Lower leg skin (tissue), 3 donors: ENCODE measurements around the gene IQCH.

ENCODE experiments used
- POLR2A ChIP-seq, 2 donors: fragments of 450-650 bp; IDR thresholded peaks; one replicate each; pipeline ENCODE4 v1.6.1; 2016 to 2017; ENCODE audit warnings: antibody characterized with exemption in 2 of 2, mild to moderate bottlenecking in 1 of 2, moderate library complexity in 1 of 2
- TF ChIP-seq, protein P1 (sequence below), 3 donors: fragments of 450-650 bp; IDR thresholded peaks; one replicate each; pipeline ENCODE4 v1.5.1; 2016; ENCODE audit warnings: antibody characterized with exemption in 3 of 3, mild to moderate bottlenecking in 3 of 3, moderate library complexity in 2 of 3

DNA sequence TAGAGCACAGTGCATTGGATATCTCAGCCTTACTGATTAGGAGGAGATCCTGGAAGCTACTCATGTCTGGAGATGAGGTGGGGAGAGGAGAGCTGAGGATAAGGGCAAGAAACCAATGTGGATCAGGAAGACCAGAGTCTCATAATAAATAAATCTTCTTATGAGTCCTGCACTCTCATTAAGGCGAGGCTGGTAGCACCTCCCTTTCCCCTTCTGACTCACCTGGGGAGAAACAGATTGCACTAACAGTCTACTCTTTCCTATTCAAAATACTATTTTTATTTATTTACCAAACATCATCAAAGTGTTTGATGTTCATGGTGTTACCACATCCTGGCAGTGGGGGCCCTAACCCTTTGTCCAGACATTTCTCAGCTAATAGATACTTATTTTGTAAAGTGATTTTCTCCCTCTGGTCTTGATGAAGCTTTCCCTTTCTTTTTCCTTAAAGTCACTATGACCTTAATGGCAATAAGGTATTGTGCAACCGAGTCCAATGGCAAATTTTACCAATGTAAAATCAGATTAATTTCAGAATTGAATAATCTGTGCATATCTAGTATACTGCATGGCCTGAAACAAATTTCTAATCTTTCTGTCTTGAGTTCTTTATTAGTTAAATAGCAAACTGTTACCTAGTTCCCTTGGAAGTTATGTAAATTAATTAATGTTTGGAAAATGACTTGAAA is 81.1 kb downstream of the IQCH start:
- TF ChIP-seq POLR2A (IDR thresholded peaks at IDR 0.05): no peak
- TF ChIP-seq, protein P1, sequence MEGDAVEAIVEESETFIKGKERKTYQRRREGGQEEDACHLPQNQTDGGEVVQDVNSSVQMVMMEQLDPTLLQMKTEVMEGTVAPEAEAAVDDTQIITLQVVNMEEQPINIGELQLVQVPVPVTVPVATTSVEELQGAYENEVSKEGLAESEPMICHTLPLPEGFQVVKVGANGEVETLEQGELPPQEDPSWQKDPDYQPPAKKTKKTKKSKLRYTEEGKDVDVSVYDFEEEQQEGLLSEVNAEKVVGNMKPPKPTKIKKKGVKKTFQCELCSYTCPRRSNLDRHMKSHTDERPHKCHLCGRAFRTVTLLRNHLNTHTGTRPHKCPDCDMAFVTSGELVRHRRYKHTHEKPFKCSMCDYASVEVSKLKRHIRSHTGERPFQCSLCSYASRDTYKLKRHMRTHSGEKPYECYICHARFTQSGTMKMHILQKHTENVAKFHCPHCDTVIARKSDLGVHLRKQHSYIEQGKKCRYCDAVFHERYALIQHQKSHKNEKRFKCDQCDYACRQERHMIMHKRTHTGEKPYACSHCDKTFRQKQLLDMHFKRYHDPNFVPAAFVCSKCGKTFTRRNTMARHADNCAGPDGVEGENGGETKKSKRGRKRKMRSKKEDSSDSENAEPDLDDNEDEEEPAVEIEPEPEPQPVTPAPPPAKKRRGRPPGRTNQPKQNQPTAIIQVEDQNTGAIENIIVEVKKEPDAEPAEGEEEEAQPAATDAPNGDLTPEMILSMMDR (IDR thresholded peaks at IDR 0.05): no peak
